Activated CD8-positive, alpha-beta memory T cell treated with anti-CD3 and anti-CD28 coated beads, Interleukin-2, amount 50 U/mL, for 4 hours (primary cell): ENCODE measurements around the gene CD55.

Experiments used
- DNase-seq: peaks from one replicate; pipeline ENCODE4 v3.0.0-alpha.2; 2020

Gene CD55

GRCh38 chr1:207364614-207365013 is 43.1 kb downstream of the CD55 start:
- no peak for DNase-seq

GRCh38 chr1:207365063-207365462 is 43.6 kb downstream of the CD55 start:
- DNase-seq: no peak

- no peak for DNase-seq
Observed at GRCh38 chr1:207366022-207366421, 44.5 kb downstream of the CD55 start.

- DNase-seq: no peak
Observed at GRCh38 chr1:207388721-207389120, 67.2 kb downstream of the CD55 start.

GRCh38 chr1:207389728-207390464 is 68.4 kb downstream of the CD55 start:
- no peak for DNase-seq

GRCh38 chr1:207393610-207394009 is 72.1 kb downstream of the CD55 start:
- DNase-seq: no peak

- DNase-seq: no peak
Observed at GRCh38 chr1:207396168-207396746, 74.8 kb downstream of the CD55 start.

- no peak for DNase-seq
Observed at GRCh38 chr1:207397525-207397926, 76.0 kb downstream of the CD55 start.

- DNase-seq: no peak
Observed at GRCh38 chr1:207398986-207399385, 77.5 kb downstream of the CD55 start.

- no peak for DNase-seq
Observed at GRCh38 chr1:207401578-207401977, 80.1 kb downstream of the CD55 start.

GRCh38 chr1:207402744-207403143 is 81.3 kb downstream of the CD55 start:
- no peak for DNase-seq

- no peak for DNase-seq
Observed at GRCh38 chr1:207404849-207405525, 83.5 kb downstream of the CD55 start.

GRCh38 chr1:207405814-207406213 is 84.3 kb downstream of the CD55 start:
- no peak for DNase-seq

GRCh38 chr1:207407655-207408260 is 86.3 kb downstream of the CD55 start:
- no peak for DNase-seq
